Brain microvascular endothelial cell (primary cell): Measurements from ENCODE around the gene PAK2.

Experiments used
- DNase-seq: peaks from one replicate; pipeline ENCODE4 v3.0.0-alpha.2; 2020
- H3K27ac ChIP-seq: fragments of 250-450 bp; sonication (Bioruptor Pico); 2 replicates; pipeline ENCODE4 v1.5.1; 2020; ENCODE audit warnings: mild to moderate bottlenecking, moderate library complexity
- H3K27me3 ChIP-seq: fragments of 250-450 bp; sonication (Bioruptor Pico); replicated peaks from 2 replicates; pipeline ENCODE4 v1.5.1; 2020; ENCODE audit warnings: mild to moderate bottlenecking
- H3K36me3 ChIP-seq: fragments of 250-450 bp; sonication (Bioruptor Pico); replicated peaks from 2 replicates; pipeline ENCODE4 v1.5.1; 2020; ENCODE audit warnings: mild to moderate bottlenecking
- H3K4me3 ChIP-seq: 2 replicates; pipeline ENCODE4 v1.5.1; 2011; ENCODE audit warnings: low read depth, mild to moderate bottlenecking, control low read depth, low read length, moderate library complexity
- CTCF ChIP-seq: IDR thresholded peaks from 2 replicates; pipeline ENCODE4 v1.5.1; 2011; ENCODE audit warnings: low read depth, mild to moderate bottlenecking, moderate library complexity, low read length, control low read depth, inconsistent platforms; ENCODE audit errors: missing control alignments
- in situ Hi-C: cut with HindIII; loops from 2 replicates; pipeline ENCODE4 v1.10.0; 2017; ENCODE audit warnings: low sequenced_read_pairs, low pct_ligation_motif_present

PAK2 gene

DNA sequence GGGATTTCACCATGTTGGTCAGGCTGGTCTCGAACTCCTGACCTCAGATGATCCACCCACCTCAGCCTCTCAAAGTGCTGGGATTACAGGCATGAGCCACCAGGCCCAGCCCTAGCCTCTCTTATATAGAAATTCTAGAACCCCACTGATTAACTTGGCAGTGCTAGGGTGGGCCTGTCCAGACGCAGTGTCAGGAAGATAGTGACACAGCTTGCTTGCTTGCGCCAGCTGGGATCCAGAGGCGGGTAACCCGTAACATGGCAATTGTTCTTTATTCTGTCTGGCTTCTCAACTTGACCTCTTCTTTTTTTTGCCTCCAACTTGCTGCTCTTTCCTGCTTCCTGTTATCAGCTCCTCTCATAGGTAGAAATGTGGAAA is 43.8 kb upstream of the PAK2 start:
- H3K27ac ChIP-seq: no peak overlapping the region
- TF ChIP-seq CTCF: no peak
- H3K27me3 ChIP-seq: no peaks in the 10 kb centered on the region
- DNase-seq: no peak
- in situ Hi-C loops: no loop called here
- no peak overlapping the region for H3K4me3 ChIP-seq
- H3K36me3 ChIP-seq: no peaks in the 10 kb centered on the region

DNA sequence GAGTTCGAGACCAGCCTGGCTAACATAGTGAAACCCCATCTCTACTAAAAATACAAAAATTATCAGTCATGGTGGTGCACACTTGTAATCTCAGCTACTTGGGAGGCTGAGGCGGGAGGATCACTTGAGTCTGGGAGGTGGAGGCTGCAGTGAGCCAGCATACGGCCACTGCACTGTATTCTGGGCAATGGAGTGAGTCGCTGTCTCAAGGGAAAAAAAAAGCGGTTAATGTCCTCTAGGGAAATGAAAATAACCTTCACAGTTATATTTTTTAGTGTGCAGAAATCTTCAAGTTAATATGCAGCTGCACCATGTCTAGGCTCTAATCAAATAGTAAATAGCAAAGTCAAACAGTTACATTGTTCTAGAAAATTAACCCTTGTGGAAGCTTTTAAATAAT is 42.4 kb upstream of the PAK2 start:
- no peak for DNase-seq
- in situ Hi-C loops: no loop called here
- Histone ChIP-seq H3K27me3 (no peaks in the 10 kb centered on the region), H3K4me3 (no peak overlapping the region), H3K27ac (no peak overlapping the region), H3K36me3 (no peaks in the 10 kb centered on the region)
- TF ChIP-seq CTCF: no peak

GRCh38 chr3:196699749-196700148 is 39.9 kb upstream of the PAK2 start:
- H3K36me3 ChIP-seq: no peaks in the 10 kb centered on the region
- in situ Hi-C loops: no loop called here
- no peak for TF ChIP-seq CTCF
- no peak overlapping the region for H3K4me3 ChIP-seq
- no peak overlapping the region for H3K27ac ChIP-seq
- no peak for DNase-seq
- H3K27me3 ChIP-seq: no peaks in the 10 kb centered on the region

GRCh38 chr3:196700801-196701200 is 38.9 kb upstream of the PAK2 start:
- H3K4me3 ChIP-seq: no peak overlapping the region
- no peaks in the 10 kb centered on the region for H3K36me3 ChIP-seq
- H3K27me3 ChIP-seq: no peaks in the 10 kb centered on the region
- no peak overlapping the region for H3K27ac ChIP-seq
- TF ChIP-seq CTCF: no peak
- in situ Hi-C loops: no loop called here
- no peak for DNase-seq

- H3K4me3 ChIP-seq: no peak overlapping the region
- DNase-seq: no peak
- H3K27me3 ChIP-seq: no peaks in the 10 kb centered on the region
- in situ Hi-C loops: no loop called here
- TF ChIP-seq CTCF: no peak
- H3K36me3 ChIP-seq: no peaks in the 10 kb centered on the region
- H3K27ac ChIP-seq: no peak overlapping the region
Observed at GRCh38 chr3:196706327-196706726, 33.3 kb upstream of the PAK2 start.

GRCh38 chr3:196706731-196707130 is 32.9 kb upstream of the PAK2 start:
- in situ Hi-C loops: no loop called here
- Histone ChIP-seq H3K4me3 (no peak overlapping the region), H3K27me3 (no peaks in the 10 kb centered on the region), H3K36me3 (no peaks in the 10 kb centered on the region), H3K27ac (no peak overlapping the region)
- TF ChIP-seq CTCF: no peak
- DNase-seq: no peak
